ENCODE data around the gene KRT38. TPM values are rescaled to one million over a fixed set of nuclear protein-coding genes. Genes with fewer than 3 reads are reported as not detected.
A peak's percentile ranks its signal among the peaks of the same experiment; 100 is the strongest.

Gene KRT38
- under 0.01 TPM in 1 of 2 replicates, not detected in the other for total RNA-seq

DNA sequence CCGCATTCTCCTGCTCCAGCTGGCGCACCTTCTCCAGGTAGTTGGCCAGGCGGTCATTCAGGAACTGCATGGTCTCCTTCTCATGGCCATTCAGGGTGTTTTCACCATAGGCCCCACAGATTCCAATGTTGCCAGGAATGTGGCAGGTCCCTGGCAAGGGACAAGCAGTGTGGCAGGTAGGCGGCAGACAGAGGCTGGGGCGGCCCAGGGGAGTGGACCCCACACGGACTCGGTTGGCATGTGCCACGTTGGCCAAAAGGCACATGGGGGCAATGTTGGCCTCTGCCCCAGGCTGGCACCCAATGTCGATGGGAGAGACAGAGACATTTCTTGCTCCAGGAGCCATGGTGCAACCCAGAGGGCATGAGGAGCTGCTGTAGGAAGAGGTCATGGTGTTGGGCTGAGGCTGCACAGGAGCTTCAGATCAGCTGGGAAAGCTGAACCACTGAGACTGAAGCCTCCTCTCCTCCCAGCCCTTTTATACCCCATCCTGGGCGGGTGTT lies at the start of gene KRT38:
Gene KRT38, minus strand, starts transcription at position 453 of the 503 bp plus-strand sequence. Its CDS starts 62 bp downstream, at position 391.

DNA sequence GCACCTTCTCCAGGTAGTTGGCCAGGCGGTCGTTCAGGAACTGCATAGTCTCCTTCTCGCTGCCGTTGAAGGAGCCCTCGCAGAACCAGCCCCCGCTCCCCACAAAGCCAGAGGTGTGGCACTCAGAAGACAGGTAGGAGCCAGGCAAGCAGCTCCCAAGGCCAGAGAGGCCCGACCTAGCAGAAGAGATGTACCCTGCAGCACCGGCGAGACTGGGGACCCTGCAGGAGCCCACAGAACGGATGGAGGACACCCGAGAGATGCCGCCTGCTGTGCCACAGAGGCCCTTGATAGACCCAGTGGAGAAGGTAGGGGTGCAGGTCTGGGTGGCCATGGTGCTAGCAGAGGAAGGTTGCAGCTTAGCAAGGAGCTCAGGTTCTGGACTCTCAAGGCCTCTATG lies 48.7 kb upstream of the KRT38 start, which contains the start of gene KRT36:
Gene KRT36, minus strand, starts transcription at position 380 of the 400 bp plus-strand sequence. Its CDS starts 46 bp downstream, at position 334.

DNA sequence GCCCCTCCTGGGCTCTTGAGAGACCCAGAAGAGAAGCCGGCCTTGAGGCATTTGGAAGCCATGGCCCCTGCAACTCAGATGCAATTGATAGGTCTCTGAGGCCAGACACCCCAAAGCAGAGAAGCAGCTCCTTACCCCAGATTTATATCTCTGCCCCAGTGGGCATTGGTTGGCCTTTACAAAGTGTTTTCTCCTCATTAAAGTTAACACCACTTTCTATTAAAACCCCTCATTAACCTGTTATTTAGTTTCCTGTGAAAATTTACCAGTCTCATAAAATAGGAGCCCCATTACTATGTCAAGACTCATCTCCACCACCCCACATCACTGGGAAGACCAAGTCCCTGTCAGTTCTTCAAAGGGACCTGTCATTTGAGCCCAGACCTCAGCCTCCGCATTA lies 40.3 kb upstream of the KRT38 start, which contains the start of gene KRT35:
Gene KRT35, minus strand, starts transcription at position 116 of the 400 bp plus-strand sequence. Its CDS starts 54 bp downstream, at position 62.

DNA sequence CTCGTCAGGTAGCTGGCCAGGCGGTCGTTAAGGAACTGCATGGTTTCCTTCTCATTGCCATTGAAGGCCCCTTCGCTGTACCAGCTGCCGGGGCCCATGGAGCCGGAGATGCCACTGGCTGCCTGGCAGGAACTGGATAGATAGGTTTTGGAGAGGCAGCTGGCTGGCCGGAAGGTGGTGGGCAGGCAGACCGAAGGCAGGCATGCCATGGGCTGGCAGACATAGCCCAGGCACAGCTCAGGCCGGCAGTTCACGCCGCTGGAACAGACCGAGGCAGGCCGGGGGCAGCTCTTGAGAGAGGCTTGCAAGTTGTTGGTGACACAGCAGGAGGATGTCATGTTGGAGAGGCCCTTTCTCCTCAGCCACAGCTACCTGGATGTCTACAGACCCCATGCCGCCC lies 26.2 kb upstream of the KRT38 start, which contains the start of gene KRT32:
Gene KRT32, minus strand, starts transcription at position 399 of the 400 bp plus-strand sequence. Its CDS starts 61 bp downstream, at position 338.

DNA sequence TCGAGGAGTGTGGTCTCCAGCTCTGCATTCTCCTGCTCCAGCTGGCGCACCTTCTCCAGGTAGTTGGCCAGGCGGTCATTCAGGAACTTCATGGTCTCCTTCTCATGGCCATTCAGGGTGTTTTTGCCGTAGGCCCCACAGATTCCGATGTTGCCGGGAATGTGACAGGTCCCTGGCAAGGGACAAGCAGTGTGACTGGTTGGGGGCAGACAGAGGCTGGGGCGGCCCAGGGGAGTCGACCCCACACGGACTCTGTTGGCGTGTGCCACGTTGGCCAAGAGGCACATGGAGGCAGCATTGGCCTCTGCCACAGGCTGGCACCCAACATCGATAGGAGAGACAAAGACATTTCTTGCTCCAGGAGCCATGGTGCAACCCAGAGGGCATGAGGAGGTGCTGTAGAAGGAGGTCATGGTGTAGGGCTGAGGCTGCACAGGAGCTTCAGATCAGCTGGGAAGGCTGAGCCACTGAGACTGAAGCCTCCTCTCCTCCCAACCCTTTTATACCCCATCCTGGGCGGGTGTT lies 16.6 kb downstream of the KRT38 start, which contains the start of gene KRT37:
Gene KRT37, minus strand, starts transcription at position 475 of the 525 bp plus-strand sequence. Its CDS starts 62 bp downstream, at position 413.

DNA sequence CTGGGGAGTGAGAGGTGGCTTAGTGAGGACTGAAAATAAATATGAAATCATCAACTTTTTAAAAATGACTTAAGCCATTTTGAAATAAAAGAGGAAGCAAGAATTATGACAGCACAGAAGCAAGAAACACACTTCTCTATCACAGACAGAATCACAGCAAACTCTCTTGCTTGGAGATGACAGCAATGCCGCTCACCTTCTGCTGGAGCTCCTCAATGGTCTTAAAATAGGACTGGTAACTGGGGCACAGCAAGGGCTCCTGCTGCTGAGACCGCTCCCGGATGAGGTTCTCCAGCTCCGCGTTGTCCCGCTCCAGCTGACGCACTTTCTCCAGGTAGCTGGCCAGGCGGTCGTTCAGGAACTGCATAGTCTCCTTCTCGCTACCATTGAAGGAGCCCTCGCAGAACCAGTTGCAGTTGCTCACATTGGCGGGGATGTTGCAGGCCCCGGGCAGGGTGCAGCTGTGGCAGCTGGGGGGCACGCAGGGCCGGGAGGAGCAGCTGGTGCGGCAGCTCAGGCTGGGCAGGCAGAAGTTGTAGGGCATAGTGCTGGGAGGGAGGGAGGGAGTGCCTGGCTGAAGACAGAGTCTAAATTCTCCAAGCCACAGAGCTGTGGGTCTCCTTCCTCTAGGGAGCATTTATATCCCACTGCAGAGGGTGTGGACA lies 43.7 kb downstream of the KRT38 start, which contains the start of gene KRT31:
Gene KRT31, minus strand, starts transcription at position 613 of the 665 bp plus-strand sequence. Its CDS starts 69 bp downstream, at position 544.

Small RNA genes within 50 kb of the gene (small RNA-seq; reads per million reads assigned to genes)
- gene RNU2-32P (ENCODE audit: low replicate concordance), result 6.6 reads per million, percentile 91 among the genes with 10 or more reads in this experiment

Other genes starting within 250 kb of the KRT38 start
- gene KRTAP9-2, start 214.3 kb downstream of the KRT38 start, total RNA-seq, result not detected in 2 replicates
- gene KRTAP9-3, start 208.5 kb downstream of the KRT38 start, total RNA-seq, result not detected in 2 replicates
- gene KRTAP9-8, start 203.0 kb downstream of the KRT38 start, total RNA-seq, result not detected in 2 replicates
- gene KRTAP9-4, start 191.3 kb downstream of the KRT38 start, total RNA-seq, result not detected in 2 replicates
- gene KRTAP9-9, start 185.6 kb downstream of the KRT38 start, total RNA-seq, result not detected in 2 replicates
- gene KRTAP9-6, start 175.6 kb downstream of the KRT38 start, total RNA-seq, result not detected in 2 replicates
- not detected in 2 replicates for gene KRTAP9-7, start 165.3 kb downstream of the KRT38 start, total RNA-seq
- gene KRTAP29-1, start 138.1 kb downstream of the KRT38 start, total RNA-seq, result not detected in 2 replicates
- not detected in 2 replicates for gene KRTAP16-1, start 131.7 kb downstream of the KRT38 start, total RNA-seq
- gene KRTAP17-1, start 125.3 kb downstream of the KRT38 start, total RNA-seq, result not detected in 2 replicates
- gene KRT33A, start 90.2 kb downstream of the KRT38 start, total RNA-seq, result not detected in 2 replicates
- not detected in 2 replicates for gene KRT33B, start 71.2 kb downstream of the KRT38 start, total RNA-seq
- 2.2 and 4.7 TPM in 2 replicates for gene KRT34, start 58.7 kb downstream of the KRT38 start, total RNA-seq
- gene KRT31, start 43.4 kb downstream of the KRT38 start, total RNA-seq, result not detected in 2 replicates
- not detected in 2 replicates for gene KRT37, start 16.4 kb downstream of the KRT38 start, total RNA-seq
- not detected in 2 replicates for gene KRT32, start 26.4 kb upstream of the KRT38 start, total RNA-seq
- not detected in 2 replicates for gene KRT35, start 40.2 kb upstream of the KRT38 start, total RNA-seq
- 0.22 TPM in 1 of 2 replicates, not detected in the other for gene KRT36, start 48.9 kb upstream of the KRT38 start, total RNA-seq
- not detected in 2 replicates for gene KRT13, start 64.6 kb upstream of the KRT38 start, total RNA-seq
- 3.3 TPM in 1 of 2 replicates, not detected in the other for gene KRT15, start 77.9 kb upstream of the KRT38 start, total RNA-seq
- 154 and 259 TPM in 2 replicates for gene KRT19, start 87.3 kb upstream of the KRT38 start, total RNA-seq
- not detected in 2 replicates for gene KRT9, start 131.1 kb upstream of the KRT38 start, total RNA-seq
- gene KRT14, start 145.9 kb upstream of the KRT38 start, total RNA-seq, result 1.0 TPM in 1 of 2 replicates, not detected in the other
- not detected in 2 replicates for gene KRT16, start 171.8 kb upstream of the KRT38 start, total RNA-seq
- 0.66 and 5.2 TPM in 2 replicates for gene KRT17, start 183.6 kb upstream of the KRT38 start, total RNA-seq
- 88.9 and 135 TPM in 2 replicates for gene EIF1, start 247.9 kb upstream of the KRT38 start, total RNA-seq

All from placental pericyte (primary cell).